Activated CD4-positive, CD25-positive, alpha-beta regulatory T cell (primary cell): ENCODE data around the gene TMEM231.

ENCODE experiments used
- DNase-seq, 4 experiments: peaks; one replicate each; lab custom pipeline; 2025; lab: John Stamatoyannopoulos, UW

TMEM231 gene

GRCh38 chr16:75488322-75488721, 67.7 kb downstream of the TMEM231 start:
- no peak for DNase-seq
